A549 treated with GW870086 at 1 μM for 4 hours (cell line): ENCODE results near the gene PPP1R1C. TPM values are rescaled to one million over a fixed set of nuclear protein-coding genes. Genes with fewer than 3 reads are reported as not detected.

Experiments
- total RNA-seq: library from RNA; stranded (reverse); fragments of 200-300 nt; extraction: Qiagen RNA extraction; gene quantifications from 5 replicates; pipeline ENCODE4 v1.2.3, GENCODE V29; 2022; ENCODE audit warnings: low read depth

PPP1R1C gene
- 0.83 to 2.6 TPM (median 1.8 TPM) in 5 replicates for total RNA-seq

GRCh38 chr2:181985632-181986205 lies at the start of gene PPP1R1C:
PPP1R1C (plus strand) TSS chr2:181985853; CDS start chr2:181986111, 258 bp downstream.

Other genes starting within 250 kb of the PPP1R1C start
- 38.4 to 51.0 TPM (median 49.6 TPM) in 5 replicates for gene ITPRID2, start 94.1 kb upstream of the PPP1R1C start, total RNA-seq